GM12892 (cell line): ENCODE measurements around the gene SLCO2A1.

Source experiments
- POLR2A ChIP-seq: IDR thresholded peaks from 2 replicates; pipeline ENCODE4 v1.6.1; 2011; ENCODE audit warnings: low read depth, low read length, control low read depth
- POLR2AphosphoS5 ChIP-seq: IDR thresholded peaks from 2 replicates; pipeline ENCODE4 v1.6.1; 2011; ENCODE audit warnings: low read depth, low read length, control low read depth
- TAF1 ChIP-seq: IDR thresholded peaks from 2 replicates; pipeline ENCODE4 v1.6.1; 2011; ENCODE audit warnings: low read depth, mild to moderate bottlenecking, control low read depth, low read length, borderline replicate concordance

DNA sequence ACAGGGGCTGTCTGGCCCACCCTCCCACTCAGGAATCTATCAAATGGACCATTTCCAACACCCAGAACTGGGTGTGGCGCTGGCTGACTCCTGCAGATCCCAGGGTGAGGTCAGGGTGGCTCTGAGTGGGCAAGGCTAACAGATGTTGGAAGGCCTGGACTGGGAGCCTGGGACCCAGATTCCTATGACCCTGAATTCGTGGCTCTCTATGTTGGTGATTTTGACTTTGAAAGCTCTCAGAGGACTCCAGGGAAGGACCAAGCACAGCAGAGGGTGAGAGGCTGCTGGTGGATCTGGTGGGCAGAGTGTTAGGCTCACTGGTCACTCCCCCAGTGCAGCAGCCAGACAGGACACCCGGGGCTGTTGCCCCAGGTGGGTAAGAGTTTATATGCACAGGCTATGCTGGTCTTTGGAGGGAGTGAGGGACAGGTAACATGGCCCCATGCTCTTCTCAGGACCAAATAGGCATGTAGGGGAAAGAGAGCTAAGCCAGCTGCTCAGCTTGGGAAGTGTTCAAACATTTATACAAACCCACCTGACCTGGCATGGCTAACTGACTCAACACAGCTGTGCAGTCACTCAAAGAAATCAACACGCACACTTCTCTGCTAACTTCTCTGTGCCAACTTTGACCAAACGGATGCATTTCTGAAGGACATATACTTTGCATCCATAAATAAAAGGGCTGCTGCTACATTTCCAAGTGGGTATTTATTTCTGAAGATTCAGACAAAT is 71.5 kb downstream of the SLCO2A1 start:
- TF ChIP-seq TAF1, result no peak
- TF ChIP-seq POLR2A, result no peak
- no peak for TF ChIP-seq POLR2AphosphoS5
